PFSK-1 (cell line): ENCODE data around the gene GALNT14.

Source experiments
- POLR2AphosphoS5 ChIP-seq: IDR thresholded peaks from 2 replicates; pipeline ENCODE4 v1.6.1; 2012; ENCODE audit warnings: low read depth, mild to moderate bottlenecking, control low read depth, low read length, moderate library complexity
- REST ChIP-seq, 2 experiments: IDR thresholded peaks; 2 replicates each; pipeline versions ENCODE4 v1.6.1 to v1.8.0; 2011 to 2012; ENCODE audit warnings: low read depth in 2 of 2, low read length in 2 of 2, control low read depth in 1 of 2, inconsistent platforms in 1 of 2, mild to moderate bottlenecking in 1 of 2, moderate library complexity in 1 of 2; ENCODE audit not compliant: insufficient read depth in 1 of 2
- TAF1 ChIP-seq: IDR thresholded peaks from 2 replicates; pipeline ENCODE4 v1.6.1; 2012; ENCODE audit warnings: low read length, control low read depth, borderline replicate concordance; ENCODE audit not compliant: insufficient read depth

- TF ChIP-seq REST (IDR thresholded peaks at IDR 0.05; ENCODE audit: insufficient read depth in 1 of 2, low read depth in 2 of 2, low read length in 2 of 2) (no peak), TAF1 (no peak), POLR2AphosphoS5 (no peak)
Observed at GRCh38 chr2:31083234-31083993, 54.8 kb downstream of the GALNT14 start.
